HG02885 (cell line): Measurements from ENCODE around the gene LLGL1.

Experiments used
- ATAC-seq: cut with Tn5 transposase; IDR thresholded peaks from one replicate; pipeline ENCODE4 v1.9.1; 2021; ENCODE audit warnings: mild to moderate bottlenecking; ENCODE audit not compliant: unreplicated experiment, poor library complexity

Gene LLGL1

GRCh38 chr17:18228176-18228682 is 2.8 kb downstream of the LLGL1 start:
- ATAC-seq, result no peak

DNA sequence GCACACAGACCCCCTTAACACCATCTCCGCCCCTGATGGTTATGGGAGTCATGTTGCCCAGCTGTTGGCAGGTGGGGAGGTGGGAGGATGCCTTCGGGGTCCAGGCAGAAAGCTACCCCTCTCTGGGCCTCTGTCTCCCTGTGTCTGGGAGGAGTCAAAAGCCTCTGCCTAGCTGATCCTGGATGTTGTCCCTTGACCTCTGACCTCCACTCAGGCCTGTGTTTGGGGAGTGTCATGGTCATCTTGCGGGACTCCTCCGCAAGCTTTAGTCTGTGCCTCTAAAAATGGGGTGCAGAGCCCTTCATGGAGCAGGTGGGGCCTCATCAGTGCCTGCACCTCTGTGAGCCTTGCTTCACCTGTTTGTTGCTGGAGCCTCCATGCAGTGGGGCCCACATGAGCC is 3.8 kb downstream of the LLGL1 start:
- no peak for ATAC-seq

DNA sequence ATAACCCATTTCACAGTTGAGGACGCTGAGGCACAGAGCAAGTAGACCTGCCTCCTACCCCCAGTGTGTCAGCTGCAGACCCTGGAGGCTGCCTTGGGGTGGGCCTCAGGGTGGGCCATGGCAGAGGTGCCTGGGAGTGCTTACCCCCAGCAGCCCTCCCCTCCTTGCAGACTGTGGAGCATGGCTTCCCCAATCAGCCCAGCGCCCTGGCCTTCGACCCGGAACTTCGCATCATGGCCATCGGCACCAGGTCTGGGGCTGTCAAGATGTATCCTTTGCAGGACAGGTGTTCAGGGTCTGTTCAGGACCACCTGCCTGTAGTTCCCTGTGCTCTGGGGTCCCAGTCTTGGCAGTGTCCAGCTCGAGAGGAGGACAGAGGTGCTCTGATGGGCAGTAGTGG is 4.3 kb downstream of the LLGL1 start:
- no peak for ATAC-seq

DNA sequence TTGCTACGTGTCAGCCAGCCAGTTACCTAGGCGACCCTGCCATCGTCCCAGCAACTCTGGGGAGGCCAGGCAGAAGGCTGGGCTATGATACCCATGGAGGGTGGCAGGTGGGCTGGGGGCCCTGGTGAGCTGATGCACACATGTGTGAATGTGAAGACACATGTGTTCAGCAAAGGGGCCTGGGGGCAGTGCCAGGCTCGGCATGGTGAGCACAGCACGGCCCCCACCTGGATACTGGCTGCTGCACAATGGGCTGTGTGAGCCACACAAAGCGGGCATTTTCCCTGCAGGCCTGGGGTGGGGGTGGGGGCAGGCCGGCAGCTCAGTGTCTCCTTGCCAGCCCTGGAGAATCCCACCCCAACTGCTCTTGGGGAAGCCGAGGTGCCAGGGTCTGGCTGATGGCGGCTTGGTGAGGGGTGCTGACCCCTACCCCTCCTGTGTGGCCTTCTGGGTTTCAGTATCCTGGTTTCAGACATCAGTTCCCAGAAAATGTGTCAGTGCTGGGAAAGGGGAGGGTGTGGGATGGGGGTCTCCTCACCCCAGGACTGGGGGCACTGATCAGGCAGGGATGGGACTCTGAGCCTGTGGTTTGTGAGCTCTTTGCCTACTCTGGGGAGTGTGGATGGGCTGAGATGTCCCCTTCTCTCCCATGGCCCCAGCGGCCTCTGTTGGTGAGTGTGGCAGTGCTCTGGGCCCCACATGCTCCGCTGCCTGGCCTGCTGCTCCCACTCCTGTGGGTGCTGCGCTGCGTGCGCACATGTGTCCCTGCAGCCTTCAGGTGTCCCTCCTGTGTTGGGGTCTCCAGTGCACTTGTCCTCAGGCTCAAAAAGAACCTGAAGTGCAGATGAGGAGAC is 5.1 kb downstream of the LLGL1 start:
- ATAC-seq, result no peak

DNA sequence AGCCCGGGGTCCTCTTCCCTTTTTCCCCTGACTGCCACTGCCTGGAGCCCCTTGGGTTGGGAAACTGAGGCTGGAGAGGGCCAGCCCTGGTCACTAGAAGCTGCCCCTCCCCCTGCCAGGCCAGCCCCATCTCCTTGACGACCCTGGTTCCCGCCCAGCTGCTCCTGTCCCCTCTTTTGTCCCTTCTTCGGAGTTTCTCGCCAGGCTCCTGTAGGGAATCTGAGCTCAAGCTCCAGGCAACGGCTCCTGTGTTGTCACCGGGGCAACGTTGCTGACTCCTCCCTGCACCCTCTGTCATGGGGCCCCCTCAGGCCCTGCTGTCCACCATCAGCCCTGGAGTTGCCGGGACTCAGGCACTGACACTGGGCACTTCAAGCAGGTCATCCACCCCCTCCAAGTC is 5.7 kb downstream of the LLGL1 start:
- ATAC-seq, result no peak

GRCh38 chr17:18233803-18234518 is 8.5 kb downstream of the LLGL1 start:
- ATAC-seq, result no peak

DNA sequence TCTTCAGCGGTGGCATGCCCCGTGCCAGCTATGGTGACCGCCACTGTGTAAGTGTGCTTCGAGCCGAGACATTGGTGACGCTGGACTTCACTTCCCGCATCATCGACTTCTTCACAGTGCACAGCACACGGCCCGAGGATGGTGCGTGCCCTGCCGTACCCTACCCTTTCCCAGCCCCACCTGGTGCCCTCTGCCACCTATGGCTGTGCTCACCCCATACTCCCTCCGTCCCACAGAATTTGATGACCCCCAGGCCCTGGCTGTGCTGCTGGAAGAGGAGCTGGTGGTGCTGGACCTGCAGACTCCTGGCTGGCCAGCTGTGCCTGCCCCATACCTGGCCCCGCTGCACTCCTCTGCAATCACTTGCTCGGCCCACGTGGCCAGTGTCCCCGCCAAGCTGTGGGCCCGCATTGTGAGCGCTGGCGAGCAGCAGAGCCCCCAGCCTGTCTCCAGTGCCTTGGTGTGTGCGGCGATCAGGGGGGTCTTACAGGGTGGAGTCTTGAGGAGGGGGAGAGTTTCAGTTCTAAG is 9.5 kb downstream of the LLGL1 start:
- no peak for ATAC-seq

GRCh38 chr17:18235743-18236256 is 10.4 kb downstream of the LLGL1 start:
- no peak for ATAC-seq

- no peak for ATAC-seq
Observed at GRCh38 chr17:18236494-18236893, 11.1 kb downstream of the LLGL1 start.

- no peak for ATAC-seq
Observed at GRCh38 chr17:18237461-18237860, 12.0 kb downstream of the LLGL1 start.

DNA sequence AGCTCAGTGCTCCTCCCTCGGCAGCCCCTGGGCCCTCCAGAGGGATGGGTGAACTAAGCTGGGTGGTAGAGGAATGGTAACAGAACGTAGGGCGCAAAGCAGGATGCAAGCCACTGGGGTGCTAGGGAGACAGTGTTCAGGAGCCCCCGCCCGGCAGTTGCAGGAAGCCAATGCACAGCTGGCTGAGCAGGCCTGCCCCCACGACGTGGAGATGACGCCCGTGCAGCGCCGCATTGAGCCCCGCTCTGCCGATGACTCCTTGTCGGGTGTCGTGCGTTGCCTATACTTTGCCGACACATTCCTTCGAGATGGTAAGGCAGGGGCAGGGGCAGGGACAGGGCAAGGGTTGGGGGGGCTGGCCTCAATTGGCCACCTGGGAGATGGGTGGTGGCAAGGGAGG is 12.9 kb downstream of the LLGL1 start:
- no peak for ATAC-seq

GRCh38 chr17:18240449-18240848 is 15.0 kb downstream of the LLGL1 start:
- no peak for ATAC-seq

- ATAC-seq, result no peak
Observed at GRCh38 chr17:18241229-18241871, 15.9 kb downstream of the LLGL1 start.

DNA sequence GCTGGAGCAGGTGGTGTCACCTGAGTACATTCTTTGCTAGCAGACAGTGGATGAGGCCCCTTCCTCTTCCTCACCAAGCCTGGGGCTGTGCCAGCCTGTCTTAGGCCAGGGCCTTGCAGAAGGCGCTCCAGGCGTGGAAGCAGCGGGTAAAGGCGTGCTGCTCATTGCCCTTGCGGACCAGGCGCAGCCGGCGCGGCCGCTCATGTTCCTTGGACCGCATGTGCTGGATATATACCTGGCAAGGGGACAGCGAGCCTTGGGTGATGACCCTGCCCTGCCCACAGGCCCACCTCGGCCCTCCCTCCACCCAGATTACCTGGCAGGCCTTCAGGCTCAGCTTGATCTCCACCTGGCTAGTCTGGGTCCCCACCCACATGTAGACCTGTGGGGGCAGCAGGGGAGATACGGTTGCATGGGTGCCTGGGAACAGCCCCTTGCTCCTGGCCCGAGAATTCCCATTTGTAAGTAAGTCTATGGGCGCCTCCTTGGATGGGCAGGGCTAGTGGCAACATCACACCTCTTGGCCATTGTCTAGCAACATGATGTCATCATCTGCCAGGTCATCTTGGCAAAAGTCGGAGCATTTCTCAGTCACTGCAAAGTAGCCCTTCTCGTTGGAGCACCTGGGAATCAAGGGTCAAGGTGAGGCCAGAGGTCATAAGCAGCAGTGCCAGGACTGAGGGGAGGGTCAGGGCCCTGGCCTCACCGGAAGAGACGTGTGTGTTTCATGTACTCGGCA is 19.8 kb downstream of the LLGL1 start:
- no peak for ATAC-seq

- no peak for ATAC-seq
Observed at GRCh38 chr17:18246109-18246725, 20.8 kb downstream of the LLGL1 start.

- no peak for ATAC-seq
Observed at GRCh38 chr17:18246880-18247612, 21.6 kb downstream of the LLGL1 start.

DNA sequence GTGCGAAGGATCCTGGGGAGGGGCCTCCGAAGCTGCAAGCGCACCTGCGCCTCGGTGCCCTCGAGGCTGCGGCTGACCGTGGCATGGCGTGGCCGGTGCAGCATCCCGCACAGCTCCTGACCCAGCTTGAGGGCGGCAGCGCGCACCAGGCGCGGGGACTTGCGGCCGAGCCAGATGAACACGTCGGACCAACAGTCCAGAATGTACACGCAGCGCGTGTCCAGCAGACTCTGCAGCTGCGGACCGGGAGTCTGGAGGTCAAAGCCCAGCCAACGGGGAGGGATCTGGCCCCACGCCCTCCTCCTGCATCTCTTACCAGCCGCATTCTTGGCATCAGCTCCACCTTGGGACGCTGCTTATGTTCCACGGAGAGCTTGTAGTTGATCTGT is 22.2 kb downstream of the LLGL1 start:
- no peak for ATAC-seq

DNA sequence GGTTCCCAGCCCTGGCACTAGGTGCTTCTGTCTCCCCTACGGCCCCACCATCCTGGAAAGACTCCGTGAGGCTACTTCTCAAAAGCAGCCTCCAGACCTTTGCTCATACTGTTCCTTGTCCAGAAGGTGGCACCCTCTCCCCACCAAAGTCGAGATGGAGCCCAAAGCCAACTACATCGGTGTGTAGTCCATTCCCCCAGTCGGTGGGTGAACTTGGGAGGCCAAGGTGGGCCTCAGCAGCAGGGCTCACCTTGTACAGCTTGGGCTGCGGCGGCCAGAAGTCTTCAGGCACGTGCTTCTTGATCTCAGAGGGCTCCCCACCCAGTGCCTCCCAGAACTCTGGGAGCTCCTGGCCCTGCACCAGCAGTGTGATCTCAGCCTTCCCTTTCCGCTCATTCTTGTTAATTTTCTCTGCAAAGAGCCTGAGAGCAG is 22.9 kb downstream of the LLGL1 start:
- ATAC-seq, result no peak

DNA sequence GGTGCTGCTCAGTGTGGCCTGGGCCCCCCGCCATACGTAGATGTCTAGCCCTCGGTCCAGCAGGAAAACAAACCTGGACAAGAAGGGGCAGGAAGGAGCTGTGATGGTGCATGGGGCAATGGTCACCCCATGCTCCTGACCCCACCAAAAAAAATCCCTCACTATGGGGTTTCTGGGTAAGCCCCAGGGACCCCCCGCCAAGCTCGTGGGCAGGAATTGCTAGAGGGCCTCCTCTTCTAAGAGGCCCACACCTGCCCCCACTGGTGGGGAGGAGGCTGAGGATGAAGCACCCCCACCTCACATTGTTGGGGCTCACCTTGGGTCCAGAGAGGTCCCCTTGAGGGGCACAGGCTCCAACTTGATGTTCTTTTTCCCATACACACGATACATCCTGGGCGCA is 23.4 kb downstream of the LLGL1 start:
- ATAC-seq, result no peak
